OCI-LY3 (cell line): ENCODE measurements around the gene FCMR.
A peak's percentile ranks its signal among the peaks of the same experiment; 100 is the strongest.

Experiments used
- H2AFZ ChIP-seq: fragments of 200-600, 300-600 bp; shearing (Covaris generic); 2 replicates; pipeline ENCODE4 v1.6.0; 2014; ENCODE audit warnings: antibody characterized with exemption, low read depth, low read length
- H3K27ac ChIP-seq: fragments of 200-600, 300-600 bp; sonication (generic); 2 replicates; pipeline ENCODE4 v1.5.1; 2014; ENCODE audit warnings: mild to moderate bottlenecking, low read length, moderate library complexity, mixed read lengths
- H3K27me3 ChIP-seq: fragments of 200-600, 300-600 bp; sonication (generic); 2 replicates; pipeline ENCODE4 v1.6.1; 2014; ENCODE audit warnings: low read depth, low read length, mixed read lengths
- H3K36me3 ChIP-seq: fragments of 200-600, 300-600 bp; sonication (generic); replicated peaks from 2 replicates; pipeline ENCODE3; 2014; ENCODE audit warnings: low read depth, low read length, mixed read lengths
- H3K4me1 ChIP-seq: fragments of 300-600, 200-600 bp; sonication (generic); 2 replicates; pipeline ENCODE4 v1.6.1; 2014; ENCODE audit warnings: low read length, mixed read lengths
- H3K4me2 ChIP-seq: fragments of 200-600, 300-600 bp; sonication (generic); 2 replicates; pipeline ENCODE4 v1.6.1; 2014; ENCODE audit warnings: low read length, mixed read lengths
- H3K4me3 ChIP-seq: fragments of 300-600, 200-600 bp; sonication (generic); 2 replicates; pipeline ENCODE4 v1.5.1; 2014; ENCODE audit warnings: antibody characterized with exemption, mild to moderate bottlenecking, low read length, moderate library complexity
- H3K79me2 ChIP-seq: fragments of 300-600, 200-600 bp; shearing (Covaris generic); 2 replicates; pipeline ENCODE4 v1.6.1; 2014; ENCODE audit warnings: mild to moderate bottlenecking, low read length, mixed read lengths
- H3K9ac ChIP-seq: fragments of 300-600, 200-600 bp; shearing (Covaris generic); 2 replicates; pipeline ENCODE4 v1.6.0; 2014; ENCODE audit warnings: mild to moderate bottlenecking, low read length, moderate library complexity
- H3K9me3 ChIP-seq: fragments of 200-600, 300-600 bp; shearing (Covaris generic); 2 replicates; pipeline ENCODE4 v1.6.1; 2014; ENCODE audit warnings: low read length, mixed read lengths; ENCODE audit not compliant: insufficient read depth
- H4K20me1 ChIP-seq: fragments of 200-600, 300-600 bp; sonication (generic); 2 replicates; pipeline ENCODE4 v1.6.1; 2016; ENCODE audit warnings: low read length, mixed read lengths; ENCODE audit not compliant: insufficient read depth
- CTCF ChIP-seq: fragments of 200-600, 300-600 bp; sonication (generic); IDR thresholded peaks from 2 replicates; pipeline ENCODE4 v1.5.1; 2014; ENCODE audit warnings: antibody characterized with exemption, low read length, low read depth
- EZH2phosphoT487 ChIP-seq: fragments of 200-600 bp; shearing (Covaris generic); IDR thresholded peaks from 2 replicates; pipeline ENCODE4 v1.6.1; 2018; ENCODE audit warnings: antibody characterized with exemption, mixed run types, low read depth

Gene FCMR

GRCh38 chr1:206949641-206950040 lies 27.9 kb upstream of the FCMR start:
- Histone ChIP-seq H4K20me1 (no peaks in the 10 kb centered on the region), H3K27ac (no peak overlapping the region), H3K36me3 (peaks cover 9% of the 10 kb centered on the region), H3K4me3 (no peak overlapping the region), H3K4me1 (peaks cover 69% of the 10 kb centered on the region), H3K27me3 (peaks cover 9% of the 10 kb centered on the region; the same call in 1 of the 2 replicates), H2AFZ (no peak overlapping the region), H3K4me2 (peak overlapping the region; percentile 12), H3K79me2 (no peaks in the 10 kb centered on the region), H3K9me3 (peaks cover 9% of the 10 kb centered on the region), H3K9ac (no peak overlapping the region)
- TF ChIP-seq CTCF = no peak
- TF ChIP-seq EZH2phosphoT487 = no peak

GRCh38 chr1:206949208-206949607 lies 27.5 kb upstream of the FCMR start:
- H3K4me1 ChIP-seq = peaks cover 65% of the 10 kb centered on the region
- H3K4me3 ChIP-seq = no peak overlapping the region
- H3K4me2 ChIP-seq = peak overlapping the region; percentile 12
- H3K27me3 ChIP-seq = peaks cover 9% of the 10 kb centered on the region; the same call in 1 of the 2 replicates
- H3K79me2 ChIP-seq = no peaks in the 10 kb centered on the region
- no peak overlapping the region for H3K9ac ChIP-seq
- H3K36me3 ChIP-seq = peaks cover 9% of the 10 kb centered on the region
- no peak for TF ChIP-seq EZH2phosphoT487
- TF ChIP-seq CTCF = no peak
- peak overlapping the region; percentile 24; the same call in 1 of the 2 replicates for H2AFZ ChIP-seq
- H3K27ac ChIP-seq = no peak overlapping the region
- no peaks in the 10 kb centered on the region for H4K20me1 ChIP-seq
- H3K9me3 ChIP-seq = peaks cover 9% of the 10 kb centered on the region

DNA sequence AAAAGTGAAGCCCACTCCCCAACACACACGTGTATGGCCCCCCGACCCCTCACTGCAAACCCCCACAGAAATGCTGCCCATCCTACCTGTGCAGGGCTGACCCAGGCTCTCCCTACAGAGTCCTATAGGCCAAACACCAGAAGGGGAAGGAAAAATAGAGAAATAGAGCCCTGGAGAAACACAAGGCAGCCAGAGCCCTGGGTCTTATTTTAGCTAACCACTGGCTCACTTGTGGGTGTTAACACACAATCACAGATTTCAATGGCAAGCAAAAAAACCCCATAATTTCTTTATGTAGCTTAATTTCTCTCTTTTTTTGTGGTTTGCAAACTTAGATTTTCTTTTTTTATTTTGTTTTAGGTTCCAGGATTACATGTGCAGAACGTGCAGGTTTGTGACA lies 25.5 kb upstream of the FCMR start:
- Histone ChIP-seq H3K36me3 (peaks cover 9% of the 10 kb centered on the region), H3K9me3 (peaks cover 9% of the 10 kb centered on the region), H4K20me1 (no peaks in the 10 kb centered on the region), H3K9ac (no peak overlapping the region), H3K4me2 (no peak overlapping the region), H3K4me3 (no peak overlapping the region), H3K4me1 (peaks cover 45% of the 10 kb centered on the region), H3K27ac (no peak overlapping the region), H3K27me3 (peaks cover 9% of the 10 kb centered on the region; the same call in 1 of the 2 replicates), H3K79me2 (no peaks in the 10 kb centered on the region), H2AFZ (no peak overlapping the region)
- TF ChIP-seq EZH2phosphoT487 (no peak), CTCF (no peak)

DNA sequence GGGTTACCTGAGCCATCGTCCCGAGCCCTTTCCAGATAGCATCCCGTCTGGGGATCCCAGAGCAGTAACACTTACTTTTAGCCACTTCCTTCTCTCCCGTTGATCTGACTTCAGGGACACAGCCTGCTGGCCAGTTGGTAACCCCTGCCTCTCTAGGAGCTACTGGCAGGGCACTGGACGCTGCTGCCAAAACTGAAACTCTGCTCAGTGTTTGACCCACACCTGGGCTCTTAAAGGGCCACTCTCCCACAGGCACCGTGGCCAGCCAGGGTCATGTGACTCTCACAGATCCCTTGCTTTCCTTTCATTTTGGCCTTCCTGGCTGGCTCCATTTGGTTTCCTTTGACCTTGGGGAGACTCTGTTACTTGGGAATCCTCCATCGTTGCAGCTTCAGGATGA lies 24.5 kb upstream of the FCMR start, which contains the start of gene PIGR:
TSS of gene PIGR (minus strand) at position 206 of the 400 bp plus-strand sequence. CDS start 5,935 bp downstream, outside the sequence.
- H3K27ac ChIP-seq = no peak within 1 kb of the TSS
- H3K4me3 ChIP-seq = no peak within 1 kb of the TSS
- H3K27me3 ChIP-seq = peaks cover 9% of the 10 kb centered on the region; the same call in 1 of the 2 replicates
- no peak within 1 kb of the TSS for H3K4me2 ChIP-seq
- no peak within 1 kb of the TSS for H3K9ac ChIP-seq
- no peak within 1 kb of the TSS for H2AFZ ChIP-seq
- peaks cover 35% of the 10 kb centered on the region for H3K4me1 ChIP-seq
- no peaks in the 10 kb centered on the region for H3K79me2 ChIP-seq
- H3K9me3 ChIP-seq = peaks cover 9% of the 10 kb centered on the region
- peaks cover 9% of the 10 kb centered on the region for H3K36me3 ChIP-seq
- TF ChIP-seq EZH2phosphoT487 = no peak
- no peak for TF ChIP-seq CTCF
- no peaks in the 10 kb centered on the region for H4K20me1 ChIP-seq
